Tibial nerve (tissue), 4 donors: Measurements from ENCODE around the gene TGOLN2. TPM values are rescaled to one million over a fixed set of nuclear protein-coding genes. Genes with fewer than 3 reads are reported as not detected.

Experiments
- DNase-seq, 2 donors: peaks; one replicate each; pipeline ENCODE4 v3.0.0-alpha.2; 2019; ENCODE audit warnings: low spot score in 2 of 2
- H3K27ac ChIP-seq, 4 donors: fragments of 200-600 bp; sonication (generic) in 3 of 4; one replicate each; pipeline ENCODE4 v1.5.1; 2017 to 2019; ENCODE audit warnings: mild to moderate bottlenecking in 1 of 4
- H3K27me3 ChIP-seq, 2 donors: fragments of 200-600 bp; sonication (generic) in 1 of 2; one replicate each; pipeline versions ENCODE4 v1.5.1 to v1.6.0; 2017 to 2019
- H3K36me3 ChIP-seq, 3 donors: fragments of 200-600 bp; sonication (generic); one replicate each; pipeline ENCODE4 v1.5.1; 2018 to 2019
- H3K4me1 ChIP-seq, 4 donors: fragments of 200-600 bp; sonication (generic) in 3 of 4; one replicate each; pipeline ENCODE4 v1.5.1; 2017 to 2019
- H3K4me3 ChIP-seq, 4 donors: fragments of 200-600 bp; sonication (generic) in 3 of 4; one replicate each; pipeline ENCODE4 v1.5.1; 2017 to 2019; ENCODE audit warnings: mild to moderate bottlenecking in 1 of 4, moderate library complexity in 1 of 4
- H3K9me3 ChIP-seq, 4 donors: fragments of 200-600 bp; sonication (generic) in 3 of 4; one replicate each; pipeline ENCODE4 v1.5.1; 2017 to 2019
- EP300 ChIP-seq, 2 donors: sonication (generic); formaldehyde crosslinking; IDR thresholded peaks; one replicate each; pipeline ENCODE4 v1.6.1; 2017; ENCODE audit warnings: antibody characterized with exemption in 2 of 2, mild to moderate bottlenecking in 1 of 2
- POLR2A ChIP-seq, 2 donors: fragments of 450-650 bp; IDR thresholded peaks; one replicate each; pipeline ENCODE4 v1.6.1; 2017; ENCODE audit warnings: antibody characterized with exemption in 2 of 2, mild to moderate bottlenecking in 2 of 2, moderate library complexity in 2 of 2
- WGBS, 2 donors: methylation state at CpG; one replicate each; pipeline ENCODE4 v1.1.5; 2018; 5-methylcytosine and 5-hydroxymethylcytosine counted together
- total RNA-seq, 4 donors: library from RNA; depleted of rRNA; stranded (reverse); fragments of >200 nt; gene quantifications; one replicate each; pipeline ENCODE4 v1.1.0, GENCODE V29; 2016
- TF ChIP-seq, protein P1 (sequence below), 5 experiments: fragments of 200-600 bp in 3 of 5; fragments of 450-650 bp in 2 of 5; sonication (generic) in 3 of 5; IDR thresholded peaks; one replicate each; pipeline ENCODE4 v1.5.1; 2016 to 2019; ENCODE audit warnings: antibody characterized with exemption in 5 of 5, mild to moderate bottlenecking in 3 of 5, moderate library complexity in 2 of 5

Gene TGOLN2
- total RNA-seq, 4 donors from 2014 or later: 96.9 to 128 (median 109) TPM

- no peak overlapping the region for H3K27ac ChIP-seq
- H3K4me1 ChIP-seq: peaks cover 0 to 7% (median 0%) of the 10 kb centered on the region in 4 donors
- peaks cover 0 to 18% (median 0%) of the 10 kb centered on the region in 3 donors for H3K36me3 ChIP-seq
- TF ChIP-seq POLR2A (IDR thresholded peaks at IDR 0.05) (no peak), EP300 (IDR thresholded peaks at IDR 0.05) (no peak)
- TF ChIP-seq, protein P1, sequence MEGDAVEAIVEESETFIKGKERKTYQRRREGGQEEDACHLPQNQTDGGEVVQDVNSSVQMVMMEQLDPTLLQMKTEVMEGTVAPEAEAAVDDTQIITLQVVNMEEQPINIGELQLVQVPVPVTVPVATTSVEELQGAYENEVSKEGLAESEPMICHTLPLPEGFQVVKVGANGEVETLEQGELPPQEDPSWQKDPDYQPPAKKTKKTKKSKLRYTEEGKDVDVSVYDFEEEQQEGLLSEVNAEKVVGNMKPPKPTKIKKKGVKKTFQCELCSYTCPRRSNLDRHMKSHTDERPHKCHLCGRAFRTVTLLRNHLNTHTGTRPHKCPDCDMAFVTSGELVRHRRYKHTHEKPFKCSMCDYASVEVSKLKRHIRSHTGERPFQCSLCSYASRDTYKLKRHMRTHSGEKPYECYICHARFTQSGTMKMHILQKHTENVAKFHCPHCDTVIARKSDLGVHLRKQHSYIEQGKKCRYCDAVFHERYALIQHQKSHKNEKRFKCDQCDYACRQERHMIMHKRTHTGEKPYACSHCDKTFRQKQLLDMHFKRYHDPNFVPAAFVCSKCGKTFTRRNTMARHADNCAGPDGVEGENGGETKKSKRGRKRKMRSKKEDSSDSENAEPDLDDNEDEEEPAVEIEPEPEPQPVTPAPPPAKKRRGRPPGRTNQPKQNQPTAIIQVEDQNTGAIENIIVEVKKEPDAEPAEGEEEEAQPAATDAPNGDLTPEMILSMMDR (IDR thresholded peaks at IDR 0.05): no peak
- 92 to 94% methylated on average over 7 of the region's 7 CpGs for WGBS, 2 donors
- H3K4me3 ChIP-seq: no peak overlapping the region
- DNase-seq: no peak
- no peaks in the 10 kb centered on the region for H3K27me3 ChIP-seq
- no peaks in the 10 kb centered on the region for H3K9me3 ChIP-seq
Observed at GRCh38 chr2:85287721-85288120, 40.1 kb downstream of the TGOLN2 start.

GRCh38 chr2:85286918-85287317 lies 40.9 kb downstream of the TGOLN2 start:
- Histone ChIP-seq H3K4me1 (peaks cover 0 to 7% (median 0%) of the 10 kb centered on the region in 4 donors), H3K27ac (no peak overlapping the region), H3K9me3 (no peaks in the 10 kb centered on the region), H3K4me3 (no peak overlapping the region), H3K36me3 (peaks cover 0 to 16% (median 0%) of the 10 kb centered on the region in 3 donors), H3K27me3 (no peaks in the 10 kb centered on the region)
- DNase-seq: no peak
- WGBS, 2 donors: 69 to 70% methylated on average over 8 of the region's 8 CpGs
- no peak for TF ChIP-seq POLR2A (IDR thresholded peaks at IDR 0.05)
- TF ChIP-seq, protein P1 (IDR thresholded peaks at IDR 0.05): no peak
- no peak for TF ChIP-seq EP300 (IDR thresholded peaks at IDR 0.05)

DNA sequence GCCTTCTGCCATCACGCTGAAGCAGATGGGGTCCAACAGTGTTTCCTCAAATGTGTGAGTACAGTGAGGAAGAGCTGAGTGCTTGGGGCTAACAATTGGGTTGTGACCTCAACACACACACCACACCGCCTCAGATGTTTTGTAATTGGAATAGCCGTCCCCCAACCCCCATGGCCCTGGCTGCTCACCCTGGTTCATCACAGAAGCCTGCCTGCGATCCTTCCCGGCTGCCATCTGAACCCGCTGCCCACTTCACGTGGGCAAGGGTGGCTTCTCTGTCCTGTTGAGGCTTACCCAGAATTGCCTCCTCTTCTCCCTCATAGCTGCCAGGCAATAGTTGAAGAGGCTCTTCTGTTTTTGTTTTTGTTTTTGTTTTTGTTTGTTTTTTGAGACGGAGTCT lies 44.1 kb downstream of the TGOLN2 start:
- Histone ChIP-seq H3K27ac (no peak overlapping the region), H3K27me3 (no peaks in the 10 kb centered on the region), H3K36me3 (peaks cover 0 to 16% (median 0%) of the 10 kb centered on the region in 3 donors), H3K9me3 (no peaks in the 10 kb centered on the region), H3K4me1 (peaks cover 0 to 15% (median under 1%) of the 10 kb centered on the region in 4 donors), H3K4me3 (no peak overlapping the region)
- TF ChIP-seq, protein P1 (IDR thresholded peaks at IDR 0.05): no peak
- TF ChIP-seq POLR2A (IDR thresholded peaks at IDR 0.05) (no peak), EP300 (IDR thresholded peaks at IDR 0.05) (no peak)
- 85 to 90% methylated on average over 8 of the region's 8 CpGs for WGBS, 2 donors
- DNase-seq: no peak

- no peak for TF ChIP-seq EP300 (IDR thresholded peaks at IDR 0.05)
- no peak for TF ChIP-seq POLR2A (IDR thresholded peaks at IDR 0.05)
- TF ChIP-seq, protein P1 (IDR thresholded peaks at IDR 0.05): no peak
- Histone ChIP-seq H3K27me3 (no peaks in the 10 kb centered on the region), H3K4me3 (no peak overlapping the region), H3K4me1 (peaks cover 0 to 23% (median 8%) of the 10 kb centered on the region in 4 donors), H3K27ac (no peak overlapping the region), H3K36me3 (peaks cover 0 to 16% (median 0%) of the 10 kb centered on the region in 3 donors), H3K9me3 (no peaks in the 10 kb centered on the region)
- DNase-seq: no peak
- 85 to 93% methylated on average over 7 of the region's 7 CpGs for WGBS, 2 donors
Observed at GRCh38 chr2:85282914-85283313, 44.9 kb downstream of the TGOLN2 start.

GRCh38 chr2:85281553-85281952 lies 46.2 kb downstream of the TGOLN2 start:
- no peak overlapping the region for H3K4me3 ChIP-seq
- H3K36me3 ChIP-seq: peaks cover 0 to 12% (median 0%) of the 10 kb centered on the region in 3 donors
- H3K9me3 ChIP-seq: no peaks in the 10 kb centered on the region
- no peak for DNase-seq
- no peak overlapping the region for H3K27ac ChIP-seq
- TF ChIP-seq EP300 (IDR thresholded peaks at IDR 0.05) (no peak), POLR2A (IDR thresholded peaks at IDR 0.05) (no peak)
- TF ChIP-seq, protein P1 (IDR thresholded peaks at IDR 0.05): no peak
- WGBS, 2 donors: 80 to 85% methylated on average over 6 of the region's 6 CpGs
- H3K27me3 ChIP-seq: no peaks in the 10 kb centered on the region
- peaks cover 0 to 36% (median 20%) of the 10 kb centered on the region in 4 donors for H3K4me1 ChIP-seq
